RPMI7951 (cell line): Measurements from ENCODE around the gene SERTAD4. TPM values are rescaled to one million over a fixed set of nuclear protein-coding genes. Genes with fewer than 3 reads are reported as not detected.

Experiments
- total RNA-seq: library from RNA; depleted of rRNA; stranded (reverse); fragments of >200 nt; shearing (Covaris generic); gene quantifications from 2 replicates; pipeline ENCODE4 v1.2.3, GENCODE V29; 2014; rRNA removed

SERTAD4 gene
- total RNA-seq, 1 experiment from 2014 or later: 19.8 TPM

Other genes with a start within 250 kb of the SERTAD4 start
- 3.1 and 4.2 TPM in 2 replicates for gene HHAT, start 96.1 kb downstream of the SERTAD4 start, total RNA-seq